HCT116 (cell line): Measurements from ENCODE around the gene ANO4. TPM values are rescaled to one million over a fixed set of nuclear protein-coding genes. Genes with fewer than 3 reads are reported as not detected.

Experiments
- ATAC-seq: fragments of 200-7000 bp; cut with Tn5 transposase; 2 replicates; pipeline ENCODE4 v1.9.1; 2020; ENCODE audit warnings: mild to moderate bottlenecking, moderate library complexity
- BruUV-seq: library from RNA; stranded (reverse); fragments of 400-500 nt; replicated peaks from 2 replicates; lab custom pipeline; 2021; lab: Mats Ljungman, UMichigan
- CTCF ChIA-PET: fragments of 300-600 bp; sonication (Branson Sonifier 250); formaldehyde crosslinking; loops from one replicate; lab custom pipeline; 2021; ENCODE audit warnings: antibody characterized with exemption; lab: Charles Lee
- POLR2A ChIA-PET: fragments of 300-600, 350-600 bp; sonication (Branson Sonifier 250); formaldehyde crosslinking; loops from one replicate; lab custom pipeline; 2021; ENCODE audit warnings: antibody characterized with exemption; lab: Charles Lee
- RAD21 ChIA-PET, 2 experiments: fragments of 300-600 bp; sonication (Branson Sonifier 250); formaldehyde crosslinking; loops; one replicate each; lab custom pipeline; 2023; ENCODE audit warnings: low total read pairs in 2 of 2; ENCODE audit not compliant: uncharacterized antibody in 2 of 2, unreplicated experiment in 2 of 2, low non-redundant PET in 1 of 2; lab: Charles Lee
- DNase-seq: peaks from one replicate; pipeline ENCODE4 v3.0.0-alpha.2; 2010; ENCODE audit warnings: low read depth, low spot score
- H2AFZ ChIP-seq: fragments of 200-600 bp; shearing (Covaris generic), sonication (generic); 2 replicates; pipeline ENCODE4 v1.6.1; 2017; ENCODE audit warnings: low read depth, mixed run types, mixed read lengths, antibody characterized with exemption, low read length; ENCODE audit not compliant: poor library complexity, severe bottlenecking
- H3K27ac ChIP-seq: 2 replicates; pipeline ENCODE4 v1.5.1; 2012; ENCODE audit warnings: low read depth, low read length
- H3K27me3 ChIP-seq: fragments of 200-600 bp; sonication (generic); 2 replicates; pipeline ENCODE4 v1.6.1; 2016; ENCODE audit warnings: mixed run types, low read length, mixed read lengths; ENCODE audit not compliant: insufficient read depth
- H3K36me3 ChIP-seq, 2 experiments: fragments of 200-500 bp in 1 of 2; fragments of 200-600 bp in 1 of 2; sonication (Bioruptor generic) in 1 of 2; sonication (generic) in 1 of 2; 2 replicates each; pipeline versions ENCODE4 v1.5.1 to v1.6.1; 2014 to 2016; ENCODE audit warnings: low read length in 2 of 2, inconsistent platforms in 1 of 2, mixed read lengths in 1 of 2, mixed run types in 1 of 2; ENCODE audit not compliant: insufficient read depth in 2 of 2, control insufficient read depth in 1 of 2
- H3K4me1 ChIP-seq, 2 experiments: fragments of 200-600 bp in 1 of 2; sonication (generic) in 1 of 2; 2 replicates each; pipeline versions ENCODE4 v1.5.1 to v1.6.1; 2012 to 2017; ENCODE audit warnings: low read length in 2 of 2, inconsistent platforms in 1 of 2, mild to moderate bottlenecking in 1 of 2, mixed read lengths in 1 of 2, mixed run types in 1 of 2, moderate library complexity in 1 of 2; ENCODE audit not compliant: insufficient read depth in 2 of 2, control insufficient read depth in 1 of 2
- H3K4me2 ChIP-seq: fragments of 200-600 bp; sonication (generic); 2 replicates; pipeline ENCODE4 v1.6.1; 2017; ENCODE audit warnings: mixed run types, low read length, mixed read lengths
- H3K4me3 ChIP-seq, 2 experiments: fragments of 200-600 bp in 1 of 2; sonication (generic) in 1 of 2; replicated peaks in 1 of 2; 2 replicates each; pipeline ENCODE4 v1.5.1; 2011 to 2016; ENCODE audit warnings: low read length in 2 of 2, control low read depth in 1 of 2, low read depth in 1 of 2, mild to moderate bottlenecking in 1 of 2, mixed read lengths in 1 of 2, mixed run types in 1 of 2
- H3K79me2 ChIP-seq: fragments of 200-600 bp; sonication (generic); 2 replicates; pipeline ENCODE4 v1.6.1; 2017; ENCODE audit warnings: mild to moderate bottlenecking, mixed run types, low read length, moderate library complexity, mixed read lengths; ENCODE audit not compliant: insufficient read depth
- H3K9ac ChIP-seq: fragments of 200-600 bp; sonication (generic); 2 replicates; pipeline ENCODE4 v1.6.1; 2016; ENCODE audit warnings: low read length, mixed read lengths
- H3K9me2 ChIP-seq: fragments of 200-600 bp; sonication (generic), shearing (Covaris generic); 2 replicates; pipeline ENCODE4 v1.6.1; 2017; ENCODE audit warnings: mixed run types, mild to moderate bottlenecking, moderate library complexity; ENCODE audit not compliant: insufficient read depth
- H3K9me3 ChIP-seq, 2 experiments: fragments of 200-500 bp in 1 of 2; fragments of 200-600 bp in 1 of 2; sonication (Bioruptor generic) in 1 of 2; sonication (generic) in 1 of 2; 2 replicates each; pipeline ENCODE4 v1.6.1; 2014 to 2017; ENCODE audit warnings: low read length in 2 of 2, mixed read lengths in 2 of 2, inconsistent platforms in 1 of 2, low read depth in 1 of 2, mild to moderate bottlenecking in 1 of 2, mixed run types in 1 of 2, moderate library complexity in 1 of 2; ENCODE audit not compliant: control insufficient read depth in 1 of 2, insufficient read depth in 1 of 2
- H4K20me1 ChIP-seq: fragments of 200-600 bp; sonication (generic), shearing (Covaris generic); 2 replicates; pipeline ENCODE4 v1.6.1; 2017; ENCODE audit warnings: mixed run types, mild to moderate bottlenecking, moderate library complexity; ENCODE audit not compliant: insufficient read depth
- ELF1 ChIP-seq: IDR thresholded peaks from 2 replicates; pipeline ENCODE4 v1.6.1; 2012; ENCODE audit warnings: low read depth, borderline replicate concordance
- EZH2phosphoT487 ChIP-seq: fragments of 200-600 bp; IDR thresholded peaks from 2 replicates; pipeline ENCODE4 v1.6.1; 2018; ENCODE audit warnings: antibody characterized with exemption, borderline replicate concordance
- FOSL1 ChIP-seq: IDR thresholded peaks from 2 replicates; pipeline ENCODE4 v1.6.1; 2012; ENCODE audit warnings: low read depth
- JUND ChIP-seq: IDR thresholded peaks from 2 replicates; pipeline ENCODE4 v1.6.1; 2012
- MAX ChIP-seq: IDR thresholded peaks from 2 replicates; pipeline ENCODE4 v1.6.1; 2012
- POLR2A ChIP-seq: IDR thresholded peaks from 2 replicates; pipeline ENCODE4 v1.7.0; 2011; ENCODE audit warnings: borderline replicate concordance; ENCODE audit not compliant: insufficient read depth, insufficient read length; ENCODE audit errors: extremely low read depth
- POLR2AphosphoS5 ChIP-seq: IDR thresholded peaks from 2 replicates; pipeline ENCODE4 v1.6.1; 2011; ENCODE audit warnings: mild to moderate bottlenecking, low read depth, low read length, moderate library complexity
- RAD21 ChIP-seq: IDR thresholded peaks from 2 replicates; pipeline ENCODE4 v1.6.1; 2012; ENCODE audit warnings: low read depth, mild to moderate bottlenecking
- SIN3A ChIP-seq: IDR thresholded peaks from 2 replicates; pipeline ENCODE4 v1.6.1; 2012; ENCODE audit warnings: low read depth
- SP1 ChIP-seq: IDR thresholded peaks from 2 replicates; pipeline ENCODE4 v1.6.1; 2012; ENCODE audit warnings: low read depth
- TCF7L2 ChIP-seq: IDR thresholded peaks from 2 replicates; pipeline ENCODE4 v1.7.0; 2011; ENCODE audit warnings: borderline replicate concordance, inconsistent platforms; ENCODE audit not compliant: insufficient read depth, insufficient read length; ENCODE audit errors: extremely low read depth
- YY1 ChIP-seq: IDR thresholded peaks from 2 replicates; pipeline ENCODE4 v1.6.1; 2011; ENCODE audit warnings: low read length, low read depth, moderate library complexity, mild to moderate bottlenecking; ENCODE audit not compliant: insufficient replicate concordance; ENCODE audit errors: extremely low read depth
- ZFX ChIP-seq: fragments of 450-650 bp; IDR thresholded peaks from 2 replicates; pipeline ENCODE4 v1.6.1; 2017
- intact Hi-C: fragments of 100-400 bp; cut with micrococcal nuclease; formaldehyde crosslinking; loops from 2 replicates; pipeline ENCODE4 v1.10.0; 2022
- total RNA-seq: library from RNA; stranded (reverse); gene quantifications from one replicate; pipeline ENCODE4 v1.2.1, GENCODE V29; 2021; ENCODE audit not compliant: unreplicated experiment

Gene ANO4
- total RNA-seq, 1 experiment from 2014 or later: 1.7 TPM

GRCh38 chr12:101064721-101065120 is 270.1 kb downstream of the ANO4 start:
- CTCF ChIA-PET: no interaction called here
- Histone ChIP-seq H3K27ac (no peak overlapping the region), H3K79me2 (no peaks in the 10 kb centered on the region), H3K9me3 (no peaks in the 10 kb centered on the region), H3K4me2 (no peak overlapping the region), H3K27me3 (no peaks in the 10 kb centered on the region), H3K36me3 (no peaks in the 10 kb centered on the region), H3K4me3 (no peak overlapping the region), H3K9me2 (no peaks in the 10 kb centered on the region), H3K9ac (no peak overlapping the region), H4K20me1 (no peaks in the 10 kb centered on the region), H3K4me1 (no peaks in the 10 kb centered on the region), H2AFZ (no peak overlapping the region)
- POLR2A ChIA-PET: no interaction called here
- no peak for DNase-seq
- RAD21 ChIA-PET: no interaction called here
- intact Hi-C loops: no loop called here
- no peak for ATAC-seq
- no peak for TF ChIP-seq TCF7L2
- no TSS peak for BruUV-seq

GRCh38 chr12:101066489-101066888 is 271.9 kb downstream of the ANO4 start:
- H3K9ac ChIP-seq: no peak overlapping the region
- H3K79me2 ChIP-seq: no peaks in the 10 kb centered on the region
- no peaks in the 10 kb centered on the region for H3K4me1 ChIP-seq
- no peak overlapping the region for H3K4me2 ChIP-seq
- H3K9me3 ChIP-seq: no peaks in the 10 kb centered on the region
- DNase-seq (no peak), ATAC-seq (no peak)
- BruUV-seq: no TSS peak
- TF ChIP-seq POLR2AphosphoS5: no peak
- RAD21 ChIA-PET: no interaction called here
- H3K4me3 ChIP-seq: no peak overlapping the region
- POLR2A ChIA-PET: no interaction called here
- no peak overlapping the region for H2AFZ ChIP-seq
- no peaks in the 10 kb centered on the region for H4K20me1 ChIP-seq
- H3K27ac ChIP-seq: no peak overlapping the region
- H3K9me2 ChIP-seq: no peaks in the 10 kb centered on the region
- intact Hi-C loops: no loop called here
- H3K36me3 ChIP-seq: no peaks in the 10 kb centered on the region
- CTCF ChIA-PET: no interaction called here
- H3K27me3 ChIP-seq: no peaks in the 10 kb centered on the region

- Histone ChIP-seq H3K9ac (no peak overlapping the region), H3K79me2 (no peaks in the 10 kb centered on the region), H3K4me2 (no peak overlapping the region), H3K4me3 (no peak overlapping the region), H3K9me2 (no peaks in the 10 kb centered on the region), H3K36me3 (no peaks in the 10 kb centered on the region), H3K27ac (no peak overlapping the region), H3K4me1 (no peaks in the 10 kb centered on the region), H3K27me3 (no peaks in the 10 kb centered on the region), H2AFZ (no peak overlapping the region), H3K9me3 (no peaks in the 10 kb centered on the region), H4K20me1 (no peaks in the 10 kb centered on the region)
- ATAC-seq (no peak), DNase-seq (no peak)
- intact Hi-C loops: no loop called here
- no TSS peak for BruUV-seq
- RAD21 ChIA-PET: no interaction called here
- POLR2A ChIA-PET: no interaction called here
- CTCF ChIA-PET: no interaction called here
- TF ChIP-seq SIN3A: no peak
- TF ChIP-seq FOSL1: no peak
- TF ChIP-seq ELF1: no peak
- TF ChIP-seq YY1: no peak
- no peak for TF ChIP-seq EZH2phosphoT487
- TF ChIP-seq POLR2AphosphoS5: no peak
- no peak for TF ChIP-seq RAD21
- no peak for TF ChIP-seq ZFX
- no peak for TF ChIP-seq SP1
- TF ChIP-seq POLR2A: no peak
- no peak for TF ChIP-seq MAX
- no peak for TF ChIP-seq JUND
Observed at GRCh38 chr12:101068402-101068801, 273.8 kb downstream of the ANO4 start.
